GM12864 (cell line): ENCODE measurements around the gene EIF4G2.

ENCODE experiments used
- DNase-seq: peaks from one replicate; pipeline ENCODE4 v3.0.0-alpha.2; 2011; ENCODE audit warnings: low read depth
- H3K4me3 ChIP-seq: 2 replicates; pipeline ENCODE4 v1.5.1; 2011; ENCODE audit warnings: mild to moderate bottlenecking, low read depth, low read length, control low read depth
- CTCF ChIP-seq: IDR thresholded peaks from 2 replicates; pipeline ENCODE4 v1.5.1; 2011; ENCODE audit warnings: low read depth, mild to moderate bottlenecking, moderate library complexity, low read length, control low read depth, inconsistent platforms; ENCODE audit errors: missing control alignments

EIF4G2 gene

GRCh38 chr11:10808553-10809372 is at the start of gene EIF4G2:
EIF4G2 (minus strand) TSS chr11:10808926.
- no peak for TF ChIP-seq CTCF

DNA sequence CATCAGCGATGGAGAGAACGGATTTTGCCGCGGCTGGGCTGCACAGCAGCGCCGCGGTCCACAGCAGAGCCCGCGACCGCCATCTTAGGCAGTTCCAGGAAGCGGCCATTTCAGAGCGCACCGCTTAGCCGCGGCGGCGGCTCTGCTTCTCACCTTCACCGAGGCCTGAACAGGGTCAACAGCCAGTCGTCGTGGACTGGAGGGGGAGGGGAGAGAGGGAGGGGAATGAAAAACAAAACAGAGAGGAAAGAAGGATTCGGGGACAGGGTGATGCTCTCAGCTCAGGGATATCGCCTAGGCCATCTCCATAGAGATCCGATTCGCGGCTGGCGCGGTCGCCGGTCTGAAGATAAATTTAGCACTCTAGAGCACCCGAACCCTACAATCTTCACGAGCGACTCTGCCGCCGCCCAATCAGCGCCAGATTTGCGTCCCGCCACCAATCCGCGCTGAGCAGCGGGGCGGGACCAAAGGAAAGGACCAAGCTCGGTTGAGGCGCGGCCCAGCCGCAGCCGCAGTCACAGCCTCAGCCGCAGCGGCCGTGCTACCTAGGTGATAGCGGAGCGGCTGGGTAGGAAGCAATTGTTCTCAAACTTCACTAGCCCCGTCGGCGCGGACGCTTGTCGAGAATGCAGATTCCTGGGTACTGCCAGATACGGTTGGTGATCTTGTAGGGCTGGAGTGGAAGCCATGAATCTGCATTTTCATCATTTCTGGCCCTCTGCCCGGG is 49.1 kb upstream of the EIF4G2 start, which contains the start of gene ZBED5:
Gene ZBED5 (minus strand): TSS at position 345 of the 730 bp plus-strand sequence. CDS start 3,108 bp downstream, outside the sequence.
- H3K4me3 ChIP-seq: peak within 1 kb of the TSS; percentile 96
- no peak for TF ChIP-seq CTCF
- DNase-seq: peak; percentile 95

More at GRCh38 chr11:10808553-10809372, at the start of gene EIF4G2:
- peak within 1 kb of the TSS; percentile 99 for H3K4me3 ChIP-seq
- DNase-seq: peak; percentile 94

DNA sequence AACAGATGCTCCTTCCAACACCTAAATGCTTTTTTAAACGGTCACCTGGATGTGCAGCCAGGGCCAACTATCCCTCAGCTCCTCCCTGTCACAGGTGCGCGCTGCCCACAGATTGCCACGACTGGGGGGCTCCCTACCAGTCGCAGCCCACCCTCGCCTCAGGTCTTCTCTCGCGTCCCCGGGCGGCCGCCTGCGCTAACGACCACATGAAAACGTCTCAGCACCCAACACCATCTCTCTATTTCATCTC is 48.7 kb upstream of the EIF4G2 start:
- no peak for DNase-seq
- peak overlapping the region; percentile 96 for H3K4me3 ChIP-seq
- TF ChIP-seq CTCF: no peak

GRCh38 chr11:10856689-10857458 is 48.1 kb upstream of the EIF4G2 start:
- DNase-seq: no peak
- TF ChIP-seq CTCF: no peak
- peak overlapping the region; percentile 96 for H3K4me3 ChIP-seq

- no peak for DNase-seq
- no peak for TF ChIP-seq CTCF
- no peak overlapping the region for H3K4me3 ChIP-seq
Measured at GRCh38 chr11:10855295-10855694, 46.6 kb upstream of the EIF4G2 start.

DNA sequence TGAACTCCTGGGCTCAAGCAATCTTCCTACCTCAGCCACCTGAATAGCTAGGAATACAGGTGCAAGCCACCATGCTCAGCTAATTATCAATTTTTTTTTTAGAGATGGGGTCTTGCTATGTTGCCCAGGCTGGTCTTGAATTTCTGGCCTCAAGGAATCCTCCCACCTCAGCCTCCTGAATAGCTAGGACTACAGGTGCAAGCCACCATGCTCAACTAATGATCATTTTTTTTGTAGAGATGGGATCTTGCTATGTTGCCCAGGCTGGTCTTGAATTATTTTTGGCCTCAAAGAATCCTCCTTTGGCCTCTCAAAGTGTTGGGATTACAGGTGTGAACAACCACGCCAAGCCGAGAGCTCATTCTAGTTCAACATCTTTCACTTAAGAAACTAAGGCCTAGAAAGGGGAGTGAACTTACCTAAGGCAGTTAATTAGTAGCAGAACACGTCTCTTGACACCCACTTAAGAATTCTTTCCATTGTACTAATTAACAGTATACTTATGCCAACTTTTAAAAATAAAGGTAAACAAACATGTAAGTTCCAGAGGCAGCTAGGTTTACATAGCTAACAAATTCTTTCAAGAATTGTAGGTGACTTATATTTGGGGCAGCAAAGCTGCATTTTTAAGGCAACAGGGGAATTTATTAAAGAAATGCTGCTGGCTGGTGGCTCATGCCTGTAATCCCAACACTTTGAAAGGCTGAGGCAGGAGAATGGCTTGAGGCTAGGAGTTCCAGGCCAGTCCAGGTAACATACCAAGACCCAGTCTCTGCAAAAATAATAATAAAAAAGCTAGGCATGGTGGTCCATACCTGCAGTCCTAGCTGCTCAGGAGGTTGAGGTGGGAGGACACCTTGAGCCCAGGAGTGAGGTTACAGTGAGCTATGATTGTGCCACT is 39.5 kb upstream of the EIF4G2 start:
- no peak overlapping the region for H3K4me3 ChIP-seq
- no peak for DNase-seq
- no peak for TF ChIP-seq CTCF
